WERI-Rb-1 (cell line): ENCODE data around the gene DENND1A.

ENCODE experiments used
- DNase-seq: peaks from one replicate; pipeline ENCODE4 v3.0.0-alpha.2; 2020
- H3K27ac ChIP-seq: fragments of 250-450 bp; sonication (Bioruptor Pico); 2 replicates; pipeline ENCODE4 v1.5.1; 2020; ENCODE audit warnings: mild to moderate bottlenecking, moderate library complexity
- H3K27me3 ChIP-seq: fragments of 250-450 bp; sonication (Bioruptor Pico); 2 replicates; pipeline ENCODE4 v1.5.1; 2021; ENCODE audit warnings: mild to moderate bottlenecking, low read depth, moderate library complexity; ENCODE audit not compliant: insufficient read depth, severe bottlenecking
- H3K36me3 ChIP-seq: fragments of 250-450 bp; sonication (Bioruptor Pico); 2 replicates; pipeline ENCODE4 v1.5.1; 2020; ENCODE audit warnings: mild to moderate bottlenecking, moderate library complexity
- H3K4me3 ChIP-seq: 2 replicates; pipeline ENCODE4 v1.5.1; 2011; ENCODE audit warnings: low read depth, mild to moderate bottlenecking, control low read depth, low read length
- H3K9me3 ChIP-seq: fragments of 250-450 bp; sonication (Bioruptor Pico); 2 replicates; pipeline ENCODE4 v1.5.1; 2021; ENCODE audit warnings: mild to moderate bottlenecking, moderate library complexity; ENCODE audit not compliant: severe bottlenecking
- CTCF ChIP-seq: IDR thresholded peaks from 2 replicates; pipeline ENCODE4 v1.5.1; 2011; ENCODE audit warnings: low read depth, mild to moderate bottlenecking, control low read depth, inconsistent platforms, low read length

The DENND1A gene

DNA sequence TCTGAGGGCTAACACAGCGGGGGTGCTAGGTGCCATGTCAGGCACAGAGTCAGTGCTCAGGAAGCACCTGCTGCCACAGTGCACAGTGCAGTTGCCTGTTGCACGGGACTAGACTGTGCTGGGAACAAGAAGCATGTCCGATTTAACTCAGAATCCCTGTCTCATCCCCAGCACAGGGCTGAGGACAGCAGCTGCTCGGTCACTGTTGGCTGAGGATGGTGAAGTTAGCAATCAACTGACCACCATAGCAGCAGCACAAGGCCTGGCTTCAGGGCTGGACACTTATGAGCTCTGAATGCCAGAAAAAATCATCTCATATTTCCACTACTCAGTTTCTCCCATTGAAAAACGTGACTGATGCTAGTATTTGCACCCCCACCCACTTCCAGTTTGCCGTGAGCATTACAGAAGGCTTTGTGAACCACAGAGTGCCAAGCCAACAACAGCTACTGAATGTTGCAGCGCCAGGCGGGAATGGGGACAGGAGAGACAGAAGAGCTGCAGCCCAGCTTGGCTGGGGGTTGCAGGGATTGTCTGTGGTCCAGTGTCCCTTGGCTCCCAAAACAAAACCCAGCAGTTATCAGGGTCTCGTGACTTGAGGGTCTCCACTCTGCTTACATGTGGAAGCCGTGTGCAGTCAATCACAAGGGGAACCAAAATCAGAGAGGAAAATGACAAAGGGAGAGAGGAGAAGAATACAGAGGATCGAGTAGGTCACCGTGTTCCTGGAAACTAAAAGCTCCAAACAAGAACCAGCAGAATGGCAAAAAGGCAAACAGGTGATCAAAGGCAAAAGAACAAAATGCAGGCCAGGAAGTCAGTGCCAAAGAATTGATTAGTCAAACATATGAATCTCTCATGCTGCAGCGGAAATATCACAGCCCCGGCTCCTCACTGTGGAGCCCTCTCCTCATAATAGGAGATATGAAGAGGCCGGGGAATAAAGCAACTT is 418.3 kb downstream of the DENND1A start:
- H3K9me3 ChIP-seq, result no peaks in the 10 kb centered on the region
- no peak overlapping the region for H3K4me3 ChIP-seq
- H3K36me3 ChIP-seq, result no peaks in the 10 kb centered on the region; the same call in none of the 2 replicates
- H3K27me3 ChIP-seq, result no peaks in the 10 kb centered on the region
- no peak for TF ChIP-seq CTCF
- H3K27ac ChIP-seq, result no peak overlapping the region
- no peak for DNase-seq

DNA sequence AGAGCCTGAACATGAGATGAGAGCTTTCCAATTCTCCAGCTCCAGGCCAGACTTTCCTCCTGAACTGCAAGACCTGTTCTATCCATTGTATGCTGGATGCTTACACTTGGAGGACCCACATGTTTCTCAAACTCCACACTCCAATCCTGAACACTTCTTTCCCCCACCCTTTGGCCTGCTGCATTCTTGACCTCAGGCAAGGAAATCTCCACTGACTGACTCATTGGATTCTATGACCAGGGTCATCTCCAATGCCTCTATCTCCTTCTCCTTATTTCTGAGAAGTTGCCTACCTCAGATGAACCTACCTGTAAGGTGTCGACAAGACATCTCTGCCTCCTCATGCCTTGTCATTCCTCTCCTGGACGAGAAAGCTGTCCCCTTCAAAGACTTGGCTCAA is 420.3 kb downstream of the DENND1A start:
- Histone ChIP-seq H3K27ac (no peak overlapping the region), H3K27me3 (no peaks in the 10 kb centered on the region)
- TF ChIP-seq CTCF, result no peak

DNA sequence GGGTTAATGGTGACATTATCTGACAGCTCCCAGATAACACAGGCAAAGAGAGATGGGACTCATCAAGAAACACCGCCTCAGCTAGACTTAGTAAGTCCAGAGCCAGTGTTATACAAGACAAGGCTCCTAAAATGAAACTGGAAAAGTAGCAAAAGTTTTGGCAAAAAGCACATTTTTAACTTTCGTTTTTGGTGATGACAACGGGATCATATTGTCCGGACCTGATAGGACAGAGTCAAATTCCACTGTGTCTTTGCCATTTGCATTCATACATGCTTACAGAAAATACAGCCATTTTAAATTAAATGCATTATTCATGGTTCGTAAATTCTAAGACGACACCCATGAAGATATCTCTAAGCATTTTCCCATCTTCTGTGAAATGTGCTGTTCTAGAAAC is 421.9 kb downstream of the DENND1A start:
- H3K27ac ChIP-seq, result no peak overlapping the region
- no peak overlapping the region for H3K4me3 ChIP-seq
- H3K27me3 ChIP-seq, result no peaks in the 10 kb centered on the region
- no peak for DNase-seq
- no peak for TF ChIP-seq CTCF
- no peaks in the 10 kb centered on the region for H3K36me3 ChIP-seq
- H3K9me3 ChIP-seq, result no peaks in the 10 kb centered on the region

More for the DNA sequence above, 420.3 kb downstream of the DENND1A start:
- Histone ChIP-seq H3K4me3 (no peak overlapping the region), H3K36me3 (no peaks in the 10 kb centered on the region; the same call in none of the 2 replicates), H3K9me3 (no peaks in the 10 kb centered on the region)
- DNase-seq, result no peak

DNA sequence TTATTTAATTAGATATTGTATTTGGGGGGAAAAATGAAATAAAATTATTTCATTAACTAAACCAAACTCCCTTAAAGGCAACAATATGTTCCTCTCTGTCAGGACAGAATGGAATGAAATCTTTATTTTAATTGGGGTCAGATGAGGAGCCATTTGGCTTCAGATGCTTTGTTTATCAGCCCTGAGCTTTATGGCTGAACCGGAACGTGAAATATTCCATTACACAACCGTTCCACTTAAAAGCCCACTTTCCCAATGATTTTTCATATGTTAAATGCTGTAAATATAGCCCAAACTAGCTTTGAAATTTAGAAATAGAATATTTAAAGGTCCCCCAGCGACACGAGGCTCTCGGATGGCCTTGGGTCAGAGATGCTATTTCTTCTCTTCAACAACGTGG is 424.4 kb downstream of the DENND1A start:
- H3K27me3 ChIP-seq, result no peaks in the 10 kb centered on the region
- H3K4me3 ChIP-seq, result no peak overlapping the region
- no peak for DNase-seq
- H3K27ac ChIP-seq, result no peak overlapping the region
- no peak for TF ChIP-seq CTCF
- no peaks in the 10 kb centered on the region for H3K36me3 ChIP-seq
- H3K9me3 ChIP-seq, result no peaks in the 10 kb centered on the region

- Histone ChIP-seq H3K27ac (no peak overlapping the region), H3K27me3 (no peaks in the 10 kb centered on the region), H3K9me3 (no peaks in the 10 kb centered on the region), H3K4me3 (no peak overlapping the region), H3K36me3 (no peaks in the 10 kb centered on the region)
- no peak for TF ChIP-seq CTCF
- no peak for DNase-seq
Measured at GRCh38 chr9:123500336-123500735, 429.6 kb downstream of the DENND1A start.
